IMR-90 (cell line): Measurements from ENCODE around the gene WASHC3. TPM values are rescaled to one million over a fixed set of nuclear protein-coding genes. Genes with fewer than 3 reads are reported as not detected.

Experiments used
- ATAC-seq: fragments of 200-7000 bp; cut with Tn5 transposase; 2 replicates; pipeline ENCODE4 v1.9.1; 2020; ENCODE audit warnings: low read depth, mild to moderate bottlenecking, moderate library complexity
- BruUV-seq: library from RNA; stranded (reverse); fragments of 400-500 nt; replicated peaks from 2 replicates; lab custom pipeline; 2021; lab: Mats Ljungman, UMichigan
- CTCF ChIA-PET: fragments of 300-600 bp; formaldehyde crosslinking; extraction: SDS; loops from one replicate; lab custom pipeline; 2021; ENCODE audit warnings: antibody characterized with exemption; lab: Yijun Ruan, JAX
- POLR2A ChIA-PET: fragments of 300-600 bp; sonication (Branson Sonifier 250); formaldehyde crosslinking; loops from one replicate; lab custom pipeline; 2022; ENCODE audit warnings: antibody characterized with exemption; ENCODE audit not compliant: unreplicated experiment; lab: Charles Lee
- DNase-seq: peaks from one replicate; pipeline ENCODE4 v3.0.0; 2013
- H2AFZ ChIP-seq: replicated peaks from 2 replicates; pipeline ENCODE3; 2013; ENCODE audit warnings: low read length, mild to moderate bottlenecking; ENCODE audit not compliant: poor library complexity
- H2AK5ac ChIP-seq: 2 replicates; pipeline ENCODE4 v1.6.1; 2013; ENCODE audit warnings: low read depth, low read length, inconsistent platforms
- H2AK9ac ChIP-seq: replicated peaks from 2 replicates; pipeline ENCODE3; 2013; ENCODE audit warnings: mild to moderate bottlenecking, low read depth, low read length, moderate library complexity; ENCODE audit not compliant: poor library complexity
- H2BK120ac ChIP-seq: 2 replicates; pipeline ENCODE4 v1.6.1; 2013; ENCODE audit warnings: low read depth, low read length, inconsistent platforms
- H2BK15ac ChIP-seq: 3 replicates; pipeline ENCODE4 v1.6.1; 2013; ENCODE audit warnings: low read depth, low read length, inconsistent platforms
- H2BK20ac ChIP-seq: 2 replicates; pipeline ENCODE4 v1.6.1; 2013; ENCODE audit warnings: low read depth, mild to moderate bottlenecking, inconsistent platforms, low read length, moderate library complexity
- H2BK5ac ChIP-seq: 2 replicates; pipeline ENCODE4 v1.6.1; 2013; ENCODE audit warnings: mild to moderate bottlenecking, low read depth, low read length, inconsistent platforms; ENCODE audit not compliant: poor library complexity, severe bottlenecking
- H3K14ac ChIP-seq: replicated peaks from 2 replicates; pipeline ENCODE4 v1.6.1; 2013; ENCODE audit warnings: low read depth, low read length, inconsistent platforms
- H3K18ac ChIP-seq: 2 replicates; pipeline ENCODE4 v1.6.1; 2013; ENCODE audit warnings: low read depth, low read length, control low read depth
- H3K23ac ChIP-seq: 2 replicates; pipeline ENCODE4 v1.6.1; 2013; ENCODE audit warnings: low read depth, low read length, inconsistent platforms
- H3K27ac ChIP-seq: 2 replicates; pipeline ENCODE4 v1.5.1; 2013; ENCODE audit warnings: mild to moderate bottlenecking, control low read depth, low read length; ENCODE audit not compliant: insufficient read depth
- H3K27me3 ChIP-seq: 2 replicates; pipeline ENCODE4 v1.6.1; 2013; ENCODE audit warnings: low read length; ENCODE audit not compliant: control insufficient read depth, insufficient read depth
- H3K36me3 ChIP-seq: 2 replicates; pipeline ENCODE4 v1.6.1; 2013; ENCODE audit warnings: low read length, mixed read lengths; ENCODE audit not compliant: control insufficient read depth, insufficient read depth
- H3K4ac ChIP-seq: 2 replicates; pipeline ENCODE4 v1.6.1; 2013; ENCODE audit warnings: low read depth, low read length, inconsistent platforms
- H3K4me1 ChIP-seq: 2 replicates; pipeline ENCODE4 v1.6.1; 2013; ENCODE audit warnings: low read length, mixed read lengths; ENCODE audit not compliant: control insufficient read depth, insufficient read depth
- H3K4me2 ChIP-seq: 2 replicates; pipeline ENCODE4 v1.6.1; 2013; ENCODE audit warnings: low read depth, mild to moderate bottlenecking, control low read depth, low read length, moderate library complexity
- H3K4me3 ChIP-seq: 2 replicates; pipeline ENCODE4 v1.5.1; 2013; ENCODE audit warnings: low read depth, mild to moderate bottlenecking, control low read depth, low read length, moderate library complexity; ENCODE audit not compliant: insufficient read depth
- H3K56ac ChIP-seq: 2 replicates; pipeline ENCODE4 v1.6.1; 2013; ENCODE audit warnings: low read length, inconsistent platforms; ENCODE audit not compliant: insufficient read depth; ENCODE audit errors: extremely low read depth
- H3K79me1 ChIP-seq, 2 experiments: 2 replicates each; pipeline ENCODE4 v1.6.1; 2013; ENCODE audit warnings: low read length in 2 of 2, inconsistent platforms in 1 of 2, low read depth in 1 of 2
- H3K9ac ChIP-seq: 2 replicates; pipeline ENCODE4 v1.6.1; 2013; ENCODE audit warnings: low read depth, low read length, control low read depth
- H3K9me1 ChIP-seq: 2 replicates; pipeline ENCODE4 v1.6.1; 2013; ENCODE audit warnings: low read length, inconsistent platforms; ENCODE audit not compliant: insufficient read depth
- H3K9me3 ChIP-seq: 2 replicates; pipeline ENCODE4 v1.6.1; 2013; ENCODE audit warnings: low read length; ENCODE audit not compliant: control insufficient read depth, insufficient read depth
- H4K20me1 ChIP-seq: 2 replicates; pipeline ENCODE4 v1.6.1; 2013; ENCODE audit warnings: low read length, inconsistent platforms; ENCODE audit not compliant: insufficient read depth
- H4K5ac ChIP-seq: 2 replicates; pipeline ENCODE4 v1.6.1; 2013; ENCODE audit warnings: mild to moderate bottlenecking, low read depth, low read length, control low read depth
- H4K8ac ChIP-seq, 2 experiments: 2 replicates each; pipeline ENCODE4 v1.6.1; 2013; ENCODE audit warnings: low read depth in 2 of 2, low read length in 2 of 2, control low read depth in 1 of 2, inconsistent platforms in 1 of 2
- H4K91ac ChIP-seq: 2 replicates; pipeline ENCODE4 v1.6.1; 2013; ENCODE audit warnings: low read depth, low read length, inconsistent platforms; ENCODE audit not compliant: insufficient read depth
- BHLHE40 ChIP-seq: fragments of 150-350 bp; IDR thresholded peaks from 2 replicates; pipeline ENCODE4 v1.6.1; 2016; ENCODE audit warnings: mild to moderate bottlenecking, low read depth, low read length
- CEBPB ChIP-seq: IDR thresholded peaks from 2 replicates; pipeline ENCODE4 v1.6.1; 2012; ENCODE audit warnings: low read depth, low read length, improper control_type of control experiment
- FOS ChIP-seq: fragments of 150-350 bp; IDR thresholded peaks from 2 replicates; pipeline ENCODE4 v1.6.1; 2016; ENCODE audit warnings: low read depth, low read length
- MXI1 ChIP-seq: IDR thresholded peaks from 2 replicates; pipeline ENCODE4 v1.6.1; 2012; ENCODE audit warnings: low read depth, mild to moderate bottlenecking, low read length, moderate library complexity, borderline replicate concordance
- NFE2L2 ChIP-seq: fragments of 150-350 bp; IDR thresholded peaks from 2 replicates; pipeline ENCODE4 v1.6.1; 2016; ENCODE audit warnings: low read depth, mild to moderate bottlenecking, low read length
- POLR2A ChIP-seq: IDR thresholded peaks from 2 replicates; pipeline ENCODE4 v1.6.1; 2012; ENCODE audit warnings: mild to moderate bottlenecking, low read depth, low read length
- RAD21 ChIP-seq: IDR thresholded peaks from 2 replicates; pipeline ENCODE4 v1.6.1; 2012; ENCODE audit warnings: low read length, improper control_type of control experiment
- RCOR1 ChIP-seq: IDR thresholded peaks from 2 replicates; pipeline ENCODE4 v1.6.1; 2012; ENCODE audit warnings: mild to moderate bottlenecking, low read length, improper control_type of control experiment; ENCODE audit not compliant: insufficient replicate concordance
- RFX5 ChIP-seq: IDR thresholded peaks from 2 replicates; pipeline ENCODE4 v1.8.0; 2012; ENCODE audit warnings: low read depth, mild to moderate bottlenecking, low read length, moderate library complexity
- WGBS, 2 experiments: methylation state at CpG; one replicate each; pipeline versions ENCODE4 v1.1.5 to v1.1.7; 2013; ENCODE audit warnings: missing lambda C conversion rate in 2 of 2; ENCODE audit not compliant: insufficient read length in 1 of 2; ENCODE audit errors: extremely low coverage in 2 of 2; 5-methylcytosine and 5-hydroxymethylcytosine counted together
- dilution Hi-C: fragments of 300-500 bp; cut with HindIII; formaldehyde crosslinking; loops from one replicate; pipeline ENCODE4 v1.14.3; 2018; ENCODE audit warnings: low sequenced_read_pairs; ENCODE audit not compliant: unreplicated experiment
- in situ Hi-C: fragments of 300-500 bp; cut with MboI; formaldehyde crosslinking; loops from 3 replicates; pipeline ENCODE4 v1.14.3; 2019; ENCODE audit warnings: low sequenced_read_pairs, inconsistent platforms, mixed read lengths
- intact Hi-C: fragments of 100-400 bp; cut with micrococcal nuclease; formaldehyde crosslinking; loops from 2 replicates; pipeline ENCODE4 v1.10.0; 2022
- polyA plus RNA-seq, 3 experiments: library from polyadenylated mRNA; depleted of rRNA; stranded (reverse); fragments of >200 nt; gene quantifications; 2 replicates each; pipeline ENCODE4 v1.2.3, GENCODE V29; 2012; ENCODE audit warnings: low replicate concordance in 1 of 3
- total RNA-seq: library from RNA; depleted of rRNA; stranded (reverse); fragments of >200 nt; gene quantifications from 2 replicates; pipeline ENCODE4 v1.2.3, GENCODE V29; 2012
- TF ChIP-seq, protein P1 (sequence below): fragments of 150-350 bp; IDR thresholded peaks from 2 replicates; pipeline ENCODE4 v1.6.1; 2016; ENCODE audit warnings: low read depth, mild to moderate bottlenecking, low read length, moderate library complexity, borderline replicate concordance
- TF ChIP-seq, protein P2 (sequence below): fragments of 150-350 bp; IDR thresholded peaks from 2 replicates; pipeline ENCODE4 v1.6.1; 2017; ENCODE audit warnings: mild to moderate bottlenecking, antibody characterized with exemption, low read length, low read depth

Gene WASHC3
- total and polyA plus RNA-seq, 2 of the 4 experiments (the other 2 are of a cell fraction) = 54.8 to 87.1 TPM

DNA sequence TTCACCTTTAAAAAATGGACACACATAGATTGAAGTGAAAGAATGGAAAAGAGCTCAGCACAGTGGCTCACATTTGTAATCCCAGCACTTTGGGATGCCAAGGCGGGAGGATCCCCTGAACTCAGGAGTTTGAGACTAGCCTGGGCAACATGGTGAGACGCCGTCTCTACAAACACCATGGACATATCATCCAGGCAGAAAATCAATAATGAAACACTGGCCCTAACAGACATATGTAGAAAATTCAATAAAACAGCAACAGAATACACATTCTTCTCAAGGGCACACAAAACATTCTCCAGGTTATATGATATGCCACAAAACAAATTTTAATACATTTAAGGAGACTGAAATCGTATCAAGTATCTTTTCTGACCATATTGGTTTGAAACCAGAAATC, 7.4 kb downstream of the WASHC3 start:
- Histone ChIP-seq H3K9ac (no peak overlapping the region), H3K14ac (no peak overlapping the region), H2BK15ac (no peak overlapping the region), H3K79me1 (peaks cover 3 to 11% of the 10 kb centered on the region in 2 experiments; a peak in 3 of 4 replicates), H4K20me1 (no peaks in the 10 kb centered on the region; the same call in 1 of the 2 replicates), H3K4me3 (no peak overlapping the region), H3K36me3 (peaks cover 12% of the 10 kb centered on the region; the same call in 1 of the 2 replicates), H3K27me3 (no peaks in the 10 kb centered on the region), H2BK120ac (no peak overlapping the region), H2AK5ac (no peak overlapping the region), H3K23ac (no peak overlapping the region), H4K5ac (no peak overlapping the region), H4K8ac (no peak overlapping the region), H2AFZ (no peak overlapping the region), H3K56ac (no peak overlapping the region), H3K18ac (no peak overlapping the region), H3K27ac (no peak overlapping the region), H3K9me3 (no peaks in the 10 kb centered on the region), H2BK5ac (no peak overlapping the region), H2BK20ac (no peak overlapping the region), H3K4me1 (0 out of 2 replicates have a peak, but pooled peaks cover 2% of the 10 kb centered on the region), H3K4me2 (no peak overlapping the region), H4K91ac (no peak overlapping the region), H3K4ac (no peak overlapping the region), H2AK9ac (no peak overlapping the region), H3K9me1 (no peaks in the 10 kb centered on the region)
- dilution Hi-C loops = no loop called here
- POLR2A ChIA-PET = no interaction called here
- BruUV-seq = no TSS peak
- DNase-seq = no peak
- no CpG with 5 or more reads among the region's 4 CpGs for WGBS, 2 experiments
- intact Hi-C loops = no loop called here
- no peak for TF ChIP-seq POLR2A
- TF ChIP-seq MXI1 = no peak
- TF ChIP-seq RFX5 = no peak
- no peak for TF ChIP-seq NFE2L2
- TF ChIP-seq FOS = no peak
- TF ChIP-seq, protein P1, sequence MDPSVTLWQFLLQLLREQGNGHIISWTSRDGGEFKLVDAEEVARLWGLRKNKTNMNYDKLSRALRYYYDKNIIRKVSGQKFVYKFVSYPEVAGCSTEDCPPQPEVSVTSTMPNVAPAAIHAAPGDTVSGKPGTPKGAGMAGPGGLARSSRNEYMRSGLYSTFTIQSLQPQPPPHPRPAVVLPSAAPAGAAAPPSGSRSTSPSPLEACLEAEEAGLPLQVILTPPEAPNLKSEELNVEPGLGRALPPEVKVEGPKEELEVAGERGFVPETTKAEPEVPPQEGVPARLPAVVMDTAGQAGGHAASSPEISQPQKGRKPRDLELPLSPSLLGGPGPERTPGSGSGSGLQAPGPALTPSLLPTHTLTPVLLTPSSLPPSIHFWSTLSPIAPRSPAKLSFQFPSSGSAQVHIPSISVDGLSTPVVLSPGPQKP = no peak
- no peak for TF ChIP-seq BHLHE40
- no peak for TF ChIP-seq CEBPB
- TF ChIP-seq RAD21 = no peak
- TF ChIP-seq RCOR1 = no peak
- TF ChIP-seq, protein P2, sequence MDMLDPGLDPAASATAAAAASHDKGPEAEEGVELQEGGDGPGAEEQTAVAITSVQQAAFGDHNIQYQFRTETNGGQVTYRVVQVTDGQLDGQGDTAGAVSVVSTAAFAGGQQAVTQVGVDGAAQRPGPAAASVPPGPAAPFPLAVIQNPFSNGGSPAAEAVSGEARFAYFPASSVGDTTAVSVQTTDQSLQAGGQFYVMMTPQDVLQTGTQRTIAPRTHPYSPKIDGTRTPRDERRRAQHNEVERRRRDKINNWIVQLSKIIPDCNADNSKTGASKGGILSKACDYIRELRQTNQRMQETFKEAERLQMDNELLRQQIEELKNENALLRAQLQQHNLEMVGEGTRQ = no peak
- no peak for ATAC-seq
- CTCF ChIA-PET = interaction anchor here (0.6 kb wide), 1 partner anchor 423 kb away, joined by 4 read pairs; no protein-coding TSS in a partner anchor
- in situ Hi-C loops = no loop called here
